Measurements from ENCODE around the gene SLC28A3.
A peak's percentile ranks its signal among the peaks of the same experiment; 100 is the strongest.

SLC28A3 gene

DNA sequence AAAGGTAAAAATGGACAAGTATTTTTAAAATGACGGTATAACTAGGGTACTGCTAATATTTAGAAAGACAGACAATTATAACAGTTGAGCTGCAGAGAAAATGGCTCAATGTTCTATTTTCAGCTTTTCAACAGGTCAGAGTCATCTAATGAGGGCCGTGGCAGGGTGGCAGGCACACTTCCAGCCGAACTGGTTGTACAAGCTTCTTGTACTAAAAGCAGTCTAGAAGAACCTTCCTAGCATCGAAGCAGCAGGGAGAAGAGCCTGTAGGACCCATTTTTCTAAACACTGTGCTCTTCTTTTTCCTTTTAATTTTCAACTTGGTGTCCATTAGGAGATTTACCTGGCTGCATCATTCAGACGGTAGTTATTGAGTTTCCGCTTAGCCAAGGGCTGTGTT, 85.6 kb downstream of the SLC28A3 start:
- DNase-seq (ENCODE audit: insufficient read length, low spot score) (no peak), FAIRE-seq (no peak)

- FAIRE-seq (no peak), DNase-seq (ENCODE audit: insufficient read length, low spot score) (no peak)
These were observed 88.6 kb downstream of the SLC28A3 start for GRCh38 chr9:84251921-84252320.

DNA sequence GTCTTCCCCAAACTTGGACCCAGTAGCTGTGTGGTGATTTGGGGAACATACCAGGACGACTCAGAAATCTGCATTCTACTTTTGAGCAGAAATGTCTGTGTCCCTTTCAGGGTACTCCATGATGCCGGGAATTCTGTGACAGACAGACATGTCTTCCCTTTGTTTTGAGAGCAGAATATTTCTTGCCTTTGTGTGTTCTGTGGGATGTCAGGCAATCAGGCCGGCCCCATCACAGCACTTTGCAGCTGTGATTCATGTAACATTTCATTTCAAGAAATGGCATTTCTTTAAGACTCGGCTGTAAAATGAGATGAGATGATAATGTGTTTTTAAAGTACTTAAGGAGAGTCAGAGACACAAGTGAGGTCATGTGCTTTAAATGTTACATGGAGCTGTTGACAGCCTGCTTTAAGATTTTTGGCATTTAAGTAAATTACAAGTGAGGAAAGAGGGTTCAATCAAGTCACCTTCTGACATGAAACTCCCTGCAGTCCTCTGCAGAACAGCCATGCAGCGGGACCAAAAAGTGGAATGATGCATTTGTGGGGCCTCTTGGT, 98.7 kb downstream of the SLC28A3 start:
- DNase-seq (ENCODE audit: insufficient read length, low spot score) (no peak), FAIRE-seq (no peak)

GRCh38 chr9:84239343-84239742, 101.2 kb downstream of the SLC28A3 start:
- DNase-seq (ENCODE audit: insufficient read length, low spot score) (peak; percentile 19), FAIRE-seq (no peak)

GRCh38 chr9:84238652-84239051, 101.9 kb downstream of the SLC28A3 start:
- DNase-seq (ENCODE audit: insufficient read length, low spot score) (no peak), FAIRE-seq (no peak)

GRCh38 chr9:84235511-84235910, 105.0 kb downstream of the SLC28A3 start:
- FAIRE-seq, result no peak
- DNase-seq (ENCODE audit: insufficient read length, low spot score), result no peak

DNA sequence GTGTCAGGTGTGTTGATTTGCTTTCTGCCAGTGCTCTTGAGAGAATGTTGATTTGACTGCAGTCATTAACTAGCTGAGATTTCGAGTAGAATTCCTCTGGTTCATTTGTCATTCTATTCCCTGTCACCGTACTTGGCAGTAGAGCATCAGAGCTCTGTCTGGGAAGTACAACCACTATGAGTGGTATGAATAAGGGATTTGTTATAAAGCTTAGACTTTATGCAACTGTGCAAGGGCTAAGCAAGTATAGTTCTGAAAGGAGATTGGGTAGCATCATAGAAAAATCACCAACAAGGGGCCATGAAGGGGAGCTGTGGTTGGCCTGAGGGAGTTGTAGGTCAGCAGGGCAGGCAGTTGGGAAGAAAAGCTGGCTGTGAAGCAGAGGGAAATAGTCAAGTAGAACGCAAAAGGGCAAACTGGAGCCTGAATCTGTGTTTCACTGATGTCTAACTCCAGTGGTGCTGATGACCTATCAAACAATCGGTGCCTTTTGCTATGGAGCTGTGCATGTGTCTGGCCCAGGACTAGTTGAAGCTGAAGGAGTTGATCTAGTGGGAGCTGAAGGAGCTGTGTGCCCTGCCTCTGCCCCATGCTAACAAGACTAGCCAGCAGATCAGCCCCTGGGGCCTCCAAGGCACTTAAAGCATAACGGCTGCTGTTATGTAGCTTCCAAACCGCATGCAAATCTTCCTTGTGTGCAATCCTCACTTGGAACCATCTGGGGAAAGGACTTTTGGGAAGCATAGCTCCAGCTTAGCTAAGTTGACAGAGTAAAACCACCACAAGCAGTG, 110.0 kb downstream of the SLC28A3 start:
- DNase-seq (ENCODE audit: insufficient read length, low spot score) (no peak), FAIRE-seq (no peak)

GRCh38 chr9:84229191-84229590, 111.4 kb downstream of the SLC28A3 start:
- FAIRE-seq (no peak), DNase-seq (ENCODE audit: insufficient read length, low spot score) (no peak)

GRCh38 chr9:84228130-84228720, 112.3 kb downstream of the SLC28A3 start:
- no peak for DNase-seq (ENCODE audit: insufficient read length, low spot score)

GRCh38 chr9:84226126-84226525, 114.4 kb downstream of the SLC28A3 start:
- DNase-seq (ENCODE audit: insufficient read length, low spot score) (no peak), FAIRE-seq (no peak)

More at GRCh38 chr9:84228130-84228720, 112.3 kb downstream of the SLC28A3 start:
- no peak for FAIRE-seq
